COLO668 (cell line): ENCODE results near the gene AACS.
A peak's percentile ranks its signal among the peaks of the same experiment; 100 is the strongest.

Experiments
- DNase-seq: peaks from one replicate; lab custom pipeline; 2025; ENCODE audit not compliant: unreplicated experiment; lab: John Stamatoyannopoulos, UW

AACS gene

DNA sequence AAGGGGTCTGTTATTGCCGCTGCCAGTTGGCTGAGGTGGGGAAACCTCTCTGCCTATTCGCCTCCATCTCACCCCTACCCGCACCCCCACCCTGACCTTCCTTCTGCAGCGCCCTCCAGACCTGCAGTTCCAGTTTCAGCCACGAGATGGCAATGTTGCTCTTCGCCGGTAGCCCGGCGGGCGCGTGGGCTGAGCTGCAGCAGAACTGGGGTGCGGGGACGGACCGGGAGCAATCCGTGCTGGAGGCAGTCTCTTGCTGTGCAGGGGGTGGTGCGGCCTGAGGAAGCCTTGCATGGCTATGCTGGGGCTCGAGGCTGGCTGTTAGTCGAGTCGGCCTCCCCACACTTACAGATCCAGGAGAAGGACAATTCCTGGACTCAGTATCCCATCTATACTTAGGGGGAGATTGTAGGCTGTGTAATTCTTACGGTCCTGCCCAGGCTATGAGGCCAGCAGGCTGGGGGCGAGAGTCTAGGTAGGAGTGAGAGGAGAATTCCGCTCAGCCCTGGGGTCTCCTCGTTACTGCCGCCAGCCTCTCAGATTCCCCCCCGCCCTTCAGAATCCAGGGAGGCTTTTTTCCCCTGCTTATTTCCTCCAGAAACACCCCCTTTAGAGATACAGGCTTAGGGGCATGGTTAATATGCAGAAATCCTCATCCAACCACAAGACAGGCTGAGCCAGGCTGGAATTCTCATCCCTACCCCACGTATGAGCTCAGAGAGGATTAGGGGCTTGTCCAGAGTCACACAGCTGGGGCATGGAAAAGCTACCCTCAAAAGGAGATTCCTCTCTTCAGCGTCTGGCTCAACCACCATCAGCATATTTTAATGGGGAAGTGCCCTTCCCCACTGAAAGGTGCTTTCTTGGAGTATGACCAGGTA is 118.2 kb downstream of the AACS start:
- DNase-seq = peak; percentile 83

DNA sequence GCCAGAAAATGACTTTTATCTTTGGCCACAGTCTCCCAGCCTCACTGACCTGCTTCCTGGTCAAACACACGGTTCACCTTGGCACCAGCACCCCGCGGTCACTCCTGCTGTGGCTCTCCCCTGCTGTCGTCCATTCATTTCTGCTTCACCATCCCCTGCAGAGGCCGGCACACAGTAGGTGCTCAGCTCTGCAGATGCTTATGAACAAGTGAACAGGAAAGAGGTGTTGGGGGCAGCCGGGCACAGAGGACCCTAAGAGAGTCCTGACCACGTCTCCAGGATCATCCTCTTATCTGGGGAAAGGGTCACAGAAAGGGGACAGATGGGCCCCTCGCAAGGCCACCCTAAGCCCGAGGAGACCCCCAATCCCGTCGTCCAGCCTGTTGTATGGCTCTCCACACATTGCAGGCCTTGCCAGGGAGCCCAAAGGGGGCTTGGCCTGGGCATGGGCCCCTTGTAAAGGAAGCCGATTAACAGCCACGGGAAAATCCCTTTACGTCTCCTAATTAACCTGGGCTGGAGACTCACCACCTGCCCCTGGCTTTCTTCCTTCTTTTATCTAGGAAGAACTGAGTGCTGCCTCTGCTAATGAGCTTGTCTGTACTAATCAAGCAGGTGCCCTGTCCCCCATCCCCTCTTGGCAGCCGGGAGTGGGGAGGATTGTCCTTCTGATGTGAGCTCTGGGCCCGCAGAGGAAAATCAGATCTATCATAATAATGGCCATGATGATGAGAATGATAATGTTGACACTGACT is 119.2 kb downstream of the AACS start:
- DNase-seq = no peak

DNA sequence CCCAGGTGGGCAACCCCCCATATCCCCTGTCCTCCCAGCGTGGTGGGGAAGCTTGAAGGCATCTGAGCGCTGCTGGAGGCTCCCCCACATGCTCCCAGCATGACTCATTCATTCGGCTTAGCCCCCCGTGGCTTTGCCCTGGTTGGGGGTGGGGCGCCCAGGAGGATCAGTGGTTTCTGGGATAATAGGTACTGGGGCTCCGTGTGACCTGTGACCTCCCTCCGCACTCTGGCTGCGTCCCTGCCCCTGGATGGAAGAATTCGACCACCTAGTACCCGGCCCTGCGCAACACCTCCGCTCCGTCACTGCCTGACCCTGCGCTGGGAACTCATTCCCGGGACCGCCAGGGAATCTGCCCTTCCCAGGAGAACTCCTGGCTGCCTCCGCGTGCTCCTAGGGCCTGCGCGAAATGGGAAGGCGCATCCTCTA is 120.1 kb downstream of the AACS start:
- DNase-seq = peak; percentile 16

DNA sequence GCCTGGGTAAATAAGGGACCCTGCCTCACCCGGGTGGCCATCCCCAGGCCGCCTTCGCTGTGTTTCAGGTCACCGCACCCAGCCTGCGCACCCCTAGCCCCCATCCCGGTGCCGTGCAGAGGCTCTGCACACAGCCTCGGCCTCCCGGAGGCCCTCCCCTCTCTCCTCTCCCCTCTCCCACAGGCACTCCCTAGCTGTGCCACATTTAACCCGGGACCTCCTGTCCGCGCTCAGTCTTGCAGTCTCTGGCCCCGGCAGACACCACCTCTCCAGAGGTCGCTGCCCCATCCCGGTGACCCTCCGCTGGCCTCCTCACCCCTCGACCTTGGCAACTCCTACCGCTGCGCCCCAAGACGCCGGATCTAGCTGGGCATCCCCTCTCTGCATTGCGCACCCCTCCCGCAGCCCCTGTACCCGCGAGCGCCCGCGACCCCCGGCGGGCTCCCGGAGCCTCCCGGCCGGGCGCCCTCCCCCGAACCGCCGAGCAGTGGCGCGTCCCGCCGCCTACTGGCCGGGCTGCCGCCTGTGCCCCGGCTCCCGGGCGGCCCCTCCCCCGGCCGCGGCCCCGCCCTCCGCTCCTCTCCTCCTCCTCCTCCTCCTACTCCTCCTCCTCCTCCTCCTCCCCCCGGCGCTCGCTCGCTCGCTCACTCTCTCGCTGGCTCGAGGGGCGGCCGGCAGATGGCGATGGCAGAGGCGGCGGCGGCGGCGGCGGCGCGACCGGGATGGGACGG is 120.7 kb downstream of the AACS start, which contains the start of gene TMEM132B:
TMEM132B (plus strand) TSS at position 647 of the 731 bp plus-strand sequence.
- peak; percentile 73 for DNase-seq

DNA sequence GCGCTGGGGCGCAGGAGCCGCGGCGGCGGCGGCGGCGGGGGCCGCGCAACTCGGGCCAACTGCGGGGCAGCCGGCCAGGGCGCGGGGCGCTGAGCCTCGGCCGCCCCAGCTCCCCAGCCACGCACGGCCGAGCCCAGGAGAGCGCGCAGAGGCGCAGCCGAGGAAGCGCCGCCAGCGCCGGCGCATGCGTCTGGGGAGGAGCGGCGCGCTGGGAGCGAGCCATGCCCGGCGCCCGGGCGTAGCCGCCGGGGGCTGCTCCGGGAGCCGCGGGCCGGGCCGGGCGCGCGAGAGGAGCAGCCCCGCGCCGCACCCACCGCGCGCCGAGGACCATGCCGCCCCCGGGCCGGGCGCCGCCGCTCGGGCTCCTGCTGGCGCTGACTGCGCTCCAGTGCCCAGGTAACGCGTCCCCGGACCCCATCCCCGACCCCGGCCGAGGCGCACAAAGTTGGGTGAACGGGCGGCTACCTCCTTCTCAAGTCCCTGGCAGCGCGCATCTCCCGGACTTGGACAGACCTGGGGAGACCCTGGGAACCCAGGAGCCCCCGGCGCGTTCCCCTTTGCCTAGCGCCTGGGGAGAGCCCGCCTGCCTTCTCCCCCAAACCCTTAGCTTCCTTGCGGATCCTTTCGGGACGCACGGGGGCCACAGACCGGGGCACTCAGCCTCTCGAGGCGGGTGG is 121.4 kb downstream of the AACS start:
- peak; percentile 69 for DNase-seq

DNA sequence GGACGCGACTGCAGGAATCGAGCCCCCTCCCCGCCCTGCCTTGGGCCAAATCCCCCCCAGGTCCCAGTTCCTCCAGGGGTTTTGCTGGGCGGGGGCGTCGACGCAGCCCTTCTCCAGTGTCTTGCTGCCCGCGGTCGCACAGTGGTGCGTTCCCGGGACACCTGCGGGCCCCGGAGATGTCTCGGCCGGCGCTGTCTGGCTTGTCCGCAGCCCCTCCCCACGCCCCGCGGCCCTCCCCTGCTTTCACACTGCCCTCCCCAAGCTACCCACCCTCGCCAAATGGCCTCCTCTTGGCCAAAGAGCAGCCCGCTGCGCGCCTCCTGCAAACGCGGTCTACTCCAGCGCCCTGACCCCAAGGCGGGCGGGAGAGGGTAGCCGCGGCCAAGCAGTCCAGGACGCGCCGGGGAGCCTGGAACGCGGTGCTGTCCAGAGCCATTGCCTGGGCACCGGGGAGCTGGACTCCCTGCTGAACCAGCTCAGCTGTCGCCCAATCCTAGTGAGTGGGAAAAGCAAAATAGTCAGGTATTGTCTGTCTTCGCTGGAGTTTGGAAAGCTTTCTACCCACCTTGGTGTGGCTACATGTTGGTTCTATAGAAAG is 122.0 kb downstream of the AACS start:
- no peak for DNase-seq

DNA sequence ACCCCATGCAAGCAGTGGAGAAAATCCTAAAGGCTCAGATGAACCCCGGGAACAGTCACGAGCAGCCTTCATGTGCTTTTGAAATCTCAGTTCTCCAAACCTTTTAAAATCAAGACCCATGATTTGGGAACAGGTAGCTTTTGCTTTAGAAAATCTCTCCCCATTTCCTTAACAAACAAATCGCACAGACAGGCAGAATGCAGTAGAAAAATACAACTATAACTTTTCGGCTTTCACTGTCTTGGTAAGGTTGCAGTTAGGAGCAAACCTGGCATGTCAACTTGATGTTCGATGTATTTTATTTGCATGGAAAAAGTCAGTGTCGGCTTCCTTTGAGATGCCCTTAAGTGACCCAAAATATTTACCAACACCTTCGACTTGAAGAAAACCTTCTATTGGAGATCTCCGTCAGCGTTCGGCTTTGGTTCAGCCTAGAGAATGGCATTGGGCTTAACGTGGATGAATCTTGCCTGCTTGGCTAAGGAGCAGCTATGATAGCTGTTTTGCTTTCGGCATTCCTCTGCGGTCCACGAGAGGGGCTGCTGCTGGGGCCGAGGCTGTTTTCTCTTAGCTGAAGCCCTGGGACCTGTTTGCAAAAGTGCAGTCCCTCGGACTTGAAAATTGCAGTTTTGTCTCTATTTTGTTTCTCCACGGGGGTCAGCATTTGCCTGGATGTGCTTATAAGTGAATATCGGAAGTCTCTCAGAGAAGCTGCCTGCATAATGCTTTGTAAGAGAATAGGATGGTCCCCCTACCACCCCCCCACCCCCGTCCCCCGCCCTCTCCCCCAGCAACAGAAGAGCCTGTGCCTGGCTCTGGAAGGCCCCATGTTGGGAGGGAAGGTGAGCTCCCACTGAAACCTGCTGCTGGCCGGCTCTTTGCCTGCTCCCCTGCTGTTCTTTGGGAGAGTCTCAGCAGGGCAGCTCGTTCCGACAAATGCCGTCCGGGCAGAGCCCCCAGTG is 122.8 kb downstream of the AACS start:
- DNase-seq = no peak

DNA sequence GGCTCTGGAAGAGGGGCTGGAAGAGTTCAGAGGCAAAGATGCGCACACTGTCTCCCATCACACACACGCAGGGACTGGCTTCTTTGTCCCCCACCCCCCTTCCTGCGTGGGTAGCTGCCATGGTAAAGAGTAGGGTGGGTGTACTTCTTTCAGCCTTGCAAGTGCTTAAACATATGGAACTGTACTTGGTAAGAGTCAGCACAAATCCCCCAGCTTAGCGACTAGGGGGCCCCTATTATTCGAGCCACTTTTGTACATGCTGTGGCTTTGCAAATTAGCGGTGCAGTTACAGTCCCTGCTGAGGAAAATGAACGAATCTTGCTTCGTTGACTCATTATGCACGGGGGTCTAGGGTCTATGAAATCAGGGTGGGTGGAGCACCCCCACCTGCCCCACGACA is 123.8 kb downstream of the AACS start:
- no peak for DNase-seq

DNA sequence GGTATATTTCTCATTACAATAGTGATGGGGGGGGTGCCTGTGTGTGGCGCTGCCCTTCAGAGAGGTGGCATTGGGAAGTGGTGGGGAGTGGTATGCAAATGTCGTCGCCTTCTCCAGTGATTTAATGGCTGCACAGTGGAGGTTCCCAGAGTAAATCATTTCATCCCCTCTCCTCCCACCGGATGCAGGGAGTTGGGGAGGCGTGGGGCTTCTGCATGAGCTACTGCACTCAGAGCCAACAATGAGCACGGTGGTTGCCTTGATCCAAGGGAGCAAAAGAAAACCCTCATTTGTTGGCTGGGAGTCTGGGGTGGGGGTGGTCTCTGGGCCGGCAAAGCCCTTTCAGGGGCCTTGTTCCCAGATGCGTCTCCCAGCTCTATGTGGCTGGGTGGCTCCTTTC is 124.3 kb downstream of the AACS start:
- DNase-seq = no peak

DNA sequence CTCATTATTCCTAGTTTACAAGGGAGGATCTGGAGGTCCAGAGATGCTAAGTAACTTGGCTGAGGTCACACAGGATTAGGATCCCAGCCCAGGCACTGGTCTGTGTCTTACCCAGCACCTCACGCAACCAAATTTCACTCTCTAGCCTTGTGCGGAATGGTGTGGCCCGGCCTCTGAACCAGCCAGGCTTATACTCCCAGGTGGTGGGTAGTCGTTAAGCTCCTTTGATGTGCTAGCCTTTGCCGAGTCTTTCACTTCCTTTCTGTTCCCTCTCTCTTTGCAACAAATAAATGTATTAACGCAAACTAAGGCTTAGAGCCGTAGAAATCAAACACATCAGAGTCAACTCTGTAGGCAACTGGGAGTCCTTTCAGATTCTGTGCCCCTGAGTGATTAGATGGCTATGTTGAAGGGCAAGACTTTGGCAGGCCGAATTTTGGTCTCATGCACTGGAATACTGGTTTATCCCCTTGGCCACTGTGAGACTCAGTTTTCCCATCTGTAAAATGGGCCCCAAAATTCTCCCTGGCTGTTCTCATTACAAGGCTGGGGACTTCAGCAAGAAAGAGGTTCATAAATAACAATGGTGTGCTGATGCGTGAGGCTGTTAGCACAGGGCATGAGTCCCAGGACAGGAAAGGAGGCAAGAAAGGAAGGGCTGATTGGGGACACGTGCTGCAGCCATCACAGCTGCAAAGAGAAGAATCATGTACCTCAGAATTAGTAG is 126.3 kb downstream of the AACS start:
- no peak for DNase-seq

DNA sequence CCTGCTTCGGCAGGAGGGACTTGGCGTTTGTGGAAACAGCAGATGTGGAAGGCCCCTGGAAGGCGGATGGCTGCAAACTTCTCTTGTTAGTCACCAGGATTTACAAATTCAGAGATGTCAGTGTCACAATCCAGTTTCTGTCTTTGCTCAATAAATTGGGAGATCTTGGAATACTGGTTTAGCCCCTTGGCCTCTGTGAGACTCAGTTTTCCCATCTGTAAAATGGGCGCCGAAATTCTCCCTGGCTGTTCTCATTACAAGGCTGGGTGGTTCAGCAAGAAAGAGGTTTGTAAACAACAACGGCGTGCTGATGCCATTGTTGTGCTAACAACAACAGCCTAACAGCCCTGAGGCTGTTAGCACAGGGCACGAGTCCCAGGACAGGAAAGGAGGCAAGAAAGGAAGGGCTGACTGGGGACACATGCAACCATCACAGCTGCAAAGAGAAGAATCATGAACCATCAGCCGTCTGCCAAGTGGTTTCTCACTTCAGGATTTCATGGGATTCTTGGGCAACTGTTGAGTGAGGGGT is 127.5 kb downstream of the AACS start:
- DNase-seq = no peak
